Measurements from ENCODE around the gene IYD.
"Not testable (repeated sequence)": the region's sequence is repeated elsewhere in the genome, so short reads cannot be mapped to it uniquely, and the experiment has no call there.

IYD gene

DNA sequence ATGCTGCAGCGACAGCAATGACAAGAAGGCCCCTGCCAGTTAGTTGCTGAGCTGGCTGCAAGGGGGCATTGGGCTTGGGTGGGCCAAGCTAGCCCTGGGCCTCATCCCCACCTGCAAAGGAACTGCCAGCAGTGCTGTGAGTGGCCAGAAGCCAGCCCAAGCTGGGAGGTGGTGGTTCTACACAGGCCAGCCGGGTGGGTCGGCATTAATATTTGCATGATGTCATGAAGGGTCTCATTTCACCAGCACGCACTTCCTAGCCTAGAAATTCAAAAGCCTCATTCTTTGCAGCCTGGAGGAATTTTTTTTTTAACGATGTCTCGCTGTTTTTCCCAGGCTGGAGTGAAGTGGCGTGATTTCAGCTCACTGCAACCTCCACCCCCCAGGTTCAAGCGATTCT is 62.0 kb downstream of the IYD start:
- DNase-seq (ENCODE audit: low read depth) = no peak

DNA sequence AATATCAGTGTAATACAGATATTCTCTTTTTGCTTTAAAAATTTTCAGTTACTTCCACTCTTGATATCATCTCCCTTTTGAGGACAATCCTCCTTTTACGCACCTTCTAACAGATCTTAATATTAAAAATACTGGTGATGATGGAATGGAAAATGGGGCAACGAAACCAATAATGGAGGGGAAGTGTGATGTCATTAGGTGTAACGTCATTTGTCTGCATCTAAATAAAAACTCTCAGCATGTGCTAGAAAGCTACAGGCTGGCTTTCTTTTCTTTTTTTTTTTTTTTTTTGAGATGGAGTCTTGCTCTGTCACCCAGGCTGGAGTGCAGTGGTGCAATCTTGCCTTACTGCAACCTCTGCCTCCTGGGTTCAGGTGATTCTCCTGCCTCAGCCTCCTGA is 66.5 kb downstream of the IYD start:
- DNase-seq (ENCODE audit: low read depth) = no peak

DNA sequence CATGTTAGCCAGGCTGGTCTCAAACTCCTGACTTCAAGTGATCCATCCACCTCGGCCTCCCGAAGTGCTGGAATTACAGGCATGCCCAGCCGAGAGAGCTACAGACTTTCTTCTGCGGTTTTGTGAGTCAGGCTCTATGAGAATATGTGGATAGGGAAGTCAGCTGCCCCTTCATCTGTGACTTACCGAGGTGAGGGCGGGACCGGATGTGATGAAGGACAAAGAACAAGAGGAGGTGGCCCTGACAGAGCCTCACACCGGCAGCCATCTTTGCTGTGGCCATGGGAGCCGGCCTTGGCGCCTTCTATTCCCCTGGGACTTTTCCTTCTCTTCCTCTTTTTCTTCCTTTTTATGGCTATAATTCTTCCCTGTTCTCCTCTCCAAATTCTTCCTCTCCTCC is 67.0 kb downstream of the IYD start:
- no peak for DNase-seq (ENCODE audit: low read depth)

DNA sequence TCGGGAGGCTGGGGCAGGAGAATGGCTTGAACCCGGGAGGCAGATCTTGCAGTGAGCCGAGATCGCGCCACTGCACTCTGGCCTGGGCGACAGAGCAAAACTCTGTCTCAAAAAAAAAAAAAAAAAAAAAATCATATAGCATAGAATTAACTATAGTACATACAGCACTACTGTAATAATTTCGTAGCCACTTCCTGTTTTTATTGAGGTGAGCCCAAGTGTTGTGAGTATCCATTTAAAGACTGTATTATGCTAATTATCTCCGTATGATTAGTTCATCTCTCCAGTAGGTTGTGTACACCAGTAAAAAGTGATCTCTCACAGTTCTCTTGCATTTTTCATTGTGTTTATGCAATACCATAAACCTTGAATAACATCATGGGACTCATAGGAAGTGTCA is 70.6 kb downstream of the IYD start:
- DNase-seq (ENCODE audit: low read depth) = no peak

DNA sequence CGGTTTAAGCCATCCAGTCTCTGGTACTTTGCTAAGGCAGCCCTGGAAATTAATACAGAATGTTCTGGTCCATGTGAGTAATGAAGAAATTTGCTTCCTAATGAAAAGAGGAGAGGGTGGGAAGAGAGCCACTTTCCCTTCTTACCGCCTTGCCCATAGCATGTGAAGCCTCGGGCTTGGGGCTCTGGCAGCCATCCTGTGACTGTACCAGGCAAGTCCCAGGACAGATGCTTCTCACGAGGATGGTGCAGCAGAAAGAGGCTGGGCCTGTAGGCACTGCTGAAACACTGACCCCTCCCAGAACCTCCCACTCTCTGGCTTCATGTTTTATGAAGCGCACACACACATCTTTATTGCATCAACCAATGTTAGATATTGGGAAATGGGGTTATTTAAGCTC is 74.8 kb downstream of the IYD start:
- no peak for DNase-seq (ENCODE audit: low read depth)

DNA sequence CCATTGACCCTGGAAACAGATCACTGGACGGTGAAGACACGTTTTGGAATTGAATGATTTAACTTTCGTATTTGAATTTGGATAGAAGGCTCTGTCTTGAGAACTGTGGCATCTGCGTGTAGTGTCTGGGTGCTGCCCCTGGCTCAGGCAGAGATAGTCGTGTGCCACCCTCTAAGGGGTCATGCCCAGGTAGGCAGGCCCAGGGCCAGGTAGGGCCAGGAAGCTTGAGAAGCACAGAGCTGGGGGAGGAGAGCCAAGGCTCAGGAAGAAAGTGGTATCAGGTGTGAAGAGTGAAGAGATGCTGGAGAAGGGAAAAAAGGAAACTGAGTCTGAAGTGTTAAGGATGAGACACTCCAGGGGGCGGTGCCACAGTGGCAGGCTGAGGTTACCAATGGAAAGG is 75.5 kb downstream of the IYD start:
- DNase-seq (ENCODE audit: low read depth) = no peak

DNA sequence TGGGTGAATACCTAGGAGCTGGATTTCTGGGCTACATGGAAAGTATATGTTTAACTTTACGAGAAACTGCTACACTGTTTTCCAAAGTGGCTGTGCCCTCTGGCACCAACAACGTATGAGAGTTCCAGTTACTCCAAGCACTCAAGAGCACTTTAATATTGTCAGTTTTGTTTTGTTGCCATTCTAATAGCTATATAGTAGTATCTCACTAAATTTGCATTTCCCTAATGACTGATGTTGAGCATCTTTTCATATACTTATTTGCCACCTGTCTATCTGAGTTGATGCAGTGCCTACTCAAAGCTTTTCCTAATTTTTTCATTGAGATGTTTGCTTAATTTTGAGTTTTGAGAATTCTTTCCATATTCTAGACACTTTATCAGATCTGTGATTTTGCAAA is 76.7 kb downstream of the IYD start:
- no peak for DNase-seq (ENCODE audit: low read depth)

DNA sequence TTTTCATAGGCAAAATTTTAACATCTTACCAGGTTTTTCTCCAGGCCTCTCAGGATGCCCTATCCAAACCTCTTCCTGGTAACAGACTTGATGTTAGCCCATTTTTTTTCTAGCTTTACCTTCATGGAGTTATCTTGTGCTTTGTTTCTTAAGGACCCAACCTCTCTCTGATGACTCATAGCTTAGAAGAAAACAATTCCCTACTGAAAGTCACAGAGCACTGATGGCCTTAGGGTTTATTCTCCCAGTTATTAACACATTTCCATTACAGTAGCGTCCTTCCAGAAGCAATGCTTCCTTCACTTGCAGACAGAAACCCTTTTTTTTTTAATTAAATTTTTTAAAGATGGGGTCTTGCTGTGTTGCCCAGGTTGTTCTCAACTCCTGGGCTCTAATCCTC is 79.4 kb downstream of the IYD start:
- DNase-seq (ENCODE audit: low read depth) = no peak

DNA sequence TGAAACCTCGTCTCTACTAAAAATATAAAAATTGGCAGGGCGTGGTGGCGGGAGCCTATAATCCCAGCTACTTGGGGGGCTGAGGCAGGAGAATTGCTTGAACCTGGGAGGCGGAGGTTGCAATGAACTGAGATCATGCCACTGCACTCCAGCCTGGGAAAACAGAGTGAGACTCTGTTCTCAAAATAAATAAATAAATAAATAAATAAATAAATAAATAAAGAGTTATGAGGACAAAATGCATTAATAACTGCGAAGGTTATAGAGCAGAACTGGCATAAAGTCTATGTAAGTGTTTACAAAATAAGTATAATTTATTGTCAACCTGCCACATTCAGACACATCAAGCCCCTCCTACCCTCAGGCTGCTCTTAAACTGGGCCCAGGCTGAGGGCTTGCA is 80.2 kb downstream of the IYD start:
- not testable (repeated sequence) for DNase-seq (ENCODE audit: low read depth)

DNA sequence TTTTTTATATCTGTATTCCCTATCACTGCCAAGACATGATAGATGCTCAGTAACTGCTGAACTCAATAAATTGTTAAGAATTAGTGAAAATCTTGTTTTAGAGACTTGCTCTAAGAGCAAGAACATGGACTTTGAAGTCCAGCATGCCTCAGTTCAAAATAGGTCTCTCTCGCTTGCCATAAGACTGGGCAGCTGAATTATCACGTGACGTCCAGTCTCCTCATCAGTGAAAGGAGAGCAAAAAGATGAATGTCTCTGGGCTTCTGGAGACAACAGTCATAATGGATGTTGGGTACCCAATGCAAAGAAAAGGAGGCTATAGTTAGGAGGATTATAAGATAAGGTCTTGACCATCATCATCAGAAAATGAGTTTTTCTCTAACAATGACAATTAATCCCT is 82.1 kb downstream of the IYD start:
- DNase-seq (ENCODE audit: low read depth) = no peak

DNA sequence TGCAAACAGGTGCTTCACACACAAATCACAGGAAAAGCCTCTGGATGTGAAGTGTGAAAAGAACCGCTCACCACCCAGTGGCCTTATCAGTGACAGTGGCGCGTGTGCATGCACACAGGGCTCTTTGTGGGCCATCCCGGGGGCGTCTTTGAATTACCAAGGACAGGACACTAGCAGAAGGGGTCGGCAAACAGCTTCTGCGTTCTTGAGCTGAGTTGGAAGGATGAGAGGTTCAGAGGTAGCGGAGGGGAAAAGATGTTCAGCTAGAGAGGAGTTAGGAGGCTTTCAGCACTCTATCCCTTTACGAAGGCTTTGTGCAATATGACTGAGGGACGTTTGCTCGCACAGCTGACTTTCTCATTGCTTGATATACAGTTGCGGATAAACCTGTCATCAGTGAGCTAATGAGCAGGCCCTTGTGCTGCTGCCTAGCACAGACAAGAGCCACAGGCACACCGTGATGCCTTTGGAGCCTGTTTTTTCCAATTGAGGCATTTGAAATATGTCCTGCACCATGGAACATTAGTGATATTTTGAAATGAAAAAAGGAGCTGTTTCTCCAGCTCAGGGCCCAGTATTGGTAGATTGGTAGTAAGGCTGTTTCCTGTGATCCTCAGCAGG is 83.1 kb downstream of the IYD start:
- DNase-seq (ENCODE audit: low read depth) = no peak

DNA sequence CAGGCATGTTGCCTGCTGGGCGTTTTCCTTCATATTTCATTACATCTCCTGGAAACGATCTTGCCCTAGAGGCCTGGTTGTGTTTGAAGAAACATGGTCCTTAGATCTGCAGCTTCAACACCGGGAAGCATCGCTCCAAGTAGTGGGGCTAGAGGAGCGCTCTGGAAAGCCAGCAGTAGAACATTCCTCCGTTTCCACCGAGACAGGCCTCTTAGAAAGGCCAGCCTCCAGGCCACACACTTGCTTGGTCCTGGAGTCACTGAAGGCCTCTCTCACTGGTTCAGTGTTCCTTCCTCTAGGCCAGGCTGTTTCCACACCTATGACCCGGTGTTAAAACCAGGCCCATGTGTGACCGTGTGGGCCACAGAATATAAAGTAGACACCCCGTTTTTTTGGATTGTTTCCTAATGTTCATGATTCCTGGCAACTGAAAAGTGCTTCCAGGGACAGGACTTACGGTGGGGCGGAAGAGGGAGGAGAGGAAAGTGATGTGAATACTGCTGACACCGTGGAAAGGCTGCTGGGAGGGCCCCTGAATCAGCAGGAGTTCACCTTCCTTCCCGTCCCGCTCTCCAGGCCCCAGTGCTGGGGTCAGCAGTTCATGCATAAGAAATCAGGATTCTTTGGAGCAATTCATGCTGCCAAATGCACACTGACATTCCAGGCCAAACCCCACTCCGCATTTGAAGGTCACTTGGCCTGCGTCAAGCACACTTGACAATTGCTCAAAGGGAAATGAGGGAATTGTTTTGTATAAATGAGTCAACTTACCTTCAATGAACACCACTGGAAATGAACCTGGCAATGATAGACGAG is 83.8 kb downstream of the IYD start:
- DNase-seq (ENCODE audit: low read depth) = no peak

DNA sequence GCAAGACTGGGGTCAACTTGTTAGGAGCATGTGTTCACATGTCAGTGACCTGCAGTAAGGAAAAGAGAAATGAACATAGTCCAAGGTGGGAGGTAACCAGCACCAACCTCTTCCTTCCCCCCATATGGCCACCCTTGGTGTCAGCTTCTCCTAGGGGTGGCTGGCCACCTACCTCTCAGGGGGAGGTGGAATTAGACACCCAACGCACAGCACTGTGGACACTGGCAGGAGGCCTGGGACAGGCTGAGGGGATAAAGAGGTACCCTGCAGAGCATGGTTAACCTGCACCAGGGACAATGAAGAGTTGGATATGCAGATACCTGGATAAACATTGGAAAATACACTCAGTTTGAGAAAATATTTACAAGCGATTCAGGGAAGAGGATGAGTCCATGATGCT is 84.5 kb downstream of the IYD start:
- no peak for DNase-seq (ENCODE audit: low read depth)

Measured in fibroblast of the conjunctiva (primary cell).